Fibroblast of skin of left biceps (primary cell): ENCODE data around the gene SLC25A38.
A peak's percentile ranks its signal among the peaks of the same experiment; 100 is the strongest.

ENCODE experiments used
- DNase-seq, 2 experiments: peaks; one replicate each; pipeline ENCODE4 v3.0.0-alpha.2; 2013; ENCODE audit warnings: low read depth in 2 of 2

The SLC25A38 gene

GRCh38 chr3:39376959-39377634 is 6.1 kb upstream of the SLC25A38 start:
- DNase-seq: no peak

GRCh38 chr3:39378088-39378487 is 5.1 kb upstream of the SLC25A38 start:
- DNase-seq: no peak

DNA sequence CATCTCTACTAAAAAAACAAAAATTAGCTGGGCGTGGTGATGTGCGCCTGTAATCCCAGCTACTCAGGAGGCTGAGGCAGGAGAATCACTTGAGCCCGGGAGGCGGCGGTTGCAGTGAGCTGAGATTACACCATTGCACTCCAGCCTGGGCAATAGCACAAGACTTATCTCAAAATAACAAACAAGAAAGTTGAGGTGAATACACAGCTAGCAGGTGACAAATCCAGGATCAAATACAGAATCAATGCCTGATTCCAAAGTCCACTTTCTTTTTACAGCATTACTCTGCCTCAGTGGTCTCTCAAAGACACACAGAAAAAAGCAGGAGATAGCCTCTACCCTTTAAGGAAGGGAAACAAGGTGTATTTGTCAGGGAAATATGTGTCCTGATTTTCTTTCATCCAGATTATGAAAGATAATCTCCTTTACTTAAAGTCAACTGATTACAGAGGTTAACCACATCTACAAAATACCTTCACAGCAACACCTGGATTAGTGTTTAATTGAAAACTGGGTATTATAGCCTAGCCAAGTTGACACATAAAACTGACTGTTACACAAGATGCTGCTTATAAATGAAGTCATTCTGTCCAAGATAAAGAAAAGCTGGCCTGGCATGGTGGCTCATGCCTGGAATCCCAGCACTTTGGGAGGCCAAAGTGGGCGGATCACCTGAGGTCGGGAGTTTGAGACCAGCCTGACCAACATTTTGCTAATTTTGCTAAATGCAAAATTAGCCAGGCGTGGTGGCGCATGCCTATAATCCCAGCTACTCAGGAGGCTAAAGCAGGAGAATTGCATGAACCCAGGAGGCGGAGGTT is 4.0 kb upstream of the SLC25A38 start:
- DNase-seq: no peak

- DNase-seq: no peak
These were observed 3.4 kb upstream of the SLC25A38 start for GRCh38 chr3:39379778-39380155.

DNA sequence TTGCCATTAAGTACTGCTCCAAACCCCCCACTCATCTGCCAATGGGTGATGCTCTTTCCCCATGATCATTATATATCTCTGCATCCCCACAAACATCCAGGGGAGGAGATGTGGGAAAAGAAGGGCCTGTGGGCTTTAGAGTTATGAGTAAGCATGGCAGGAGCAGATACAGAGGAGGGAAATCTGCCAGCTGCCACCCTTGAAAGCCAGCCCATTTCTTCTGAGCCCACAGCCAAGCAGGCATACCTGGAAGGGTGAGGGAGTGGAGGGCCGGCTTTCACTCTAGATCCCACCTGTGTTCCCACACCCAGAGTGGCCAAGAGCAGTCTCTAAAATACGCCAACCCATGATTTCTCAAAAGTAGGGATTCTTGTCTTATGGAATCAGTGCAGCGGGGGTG is 1.7 kb upstream of the SLC25A38 start:
- DNase-seq: no peak

GRCh38 chr3:39383881-39384664 is 903 bp downstream of the SLC25A38 start:
- peak; percentile 62 for DNase-seq

DNA sequence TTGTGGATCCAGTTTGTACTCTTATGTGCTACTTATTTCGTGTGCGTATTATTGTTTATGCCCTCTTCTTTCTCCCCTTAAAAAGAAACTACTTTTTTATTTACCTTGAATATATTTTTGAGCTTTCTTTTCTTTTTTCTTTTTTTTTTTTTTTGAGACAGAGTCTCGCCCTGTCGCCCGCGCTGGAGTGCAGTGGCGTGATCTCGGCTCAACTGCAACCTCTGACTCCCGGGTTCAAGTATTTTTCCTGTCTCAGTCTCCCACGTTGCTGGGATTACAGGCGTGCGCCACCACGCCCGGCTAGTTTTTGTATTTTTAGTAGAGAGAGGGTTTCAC is 1.5 kb downstream of the SLC25A38 start:
- no peak for DNase-seq

- DNase-seq: no peak
These were observed 2.4 kb downstream of the SLC25A38 start for GRCh38 chr3:39385456-39386090.

DNA sequence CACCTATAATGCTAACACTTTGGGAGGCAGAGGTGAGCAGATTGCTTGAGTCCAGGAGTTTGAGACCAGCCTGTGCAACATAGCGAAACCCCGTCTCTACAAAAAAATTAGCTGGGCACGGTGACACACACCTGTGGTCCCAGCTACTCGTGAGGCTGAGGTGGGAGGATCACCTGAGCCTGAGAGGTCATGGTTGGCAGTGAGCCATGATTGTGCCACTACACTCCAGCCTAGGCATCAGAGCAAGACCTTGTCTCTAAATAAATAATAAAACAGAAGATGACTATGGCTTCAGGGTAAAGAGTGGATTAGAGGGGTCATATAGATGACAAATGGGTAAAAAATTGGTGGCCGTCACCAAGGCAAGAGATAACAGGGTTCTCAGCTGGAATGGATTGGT is 3.1 kb downstream of the SLC25A38 start:
- no peak for DNase-seq

DNA sequence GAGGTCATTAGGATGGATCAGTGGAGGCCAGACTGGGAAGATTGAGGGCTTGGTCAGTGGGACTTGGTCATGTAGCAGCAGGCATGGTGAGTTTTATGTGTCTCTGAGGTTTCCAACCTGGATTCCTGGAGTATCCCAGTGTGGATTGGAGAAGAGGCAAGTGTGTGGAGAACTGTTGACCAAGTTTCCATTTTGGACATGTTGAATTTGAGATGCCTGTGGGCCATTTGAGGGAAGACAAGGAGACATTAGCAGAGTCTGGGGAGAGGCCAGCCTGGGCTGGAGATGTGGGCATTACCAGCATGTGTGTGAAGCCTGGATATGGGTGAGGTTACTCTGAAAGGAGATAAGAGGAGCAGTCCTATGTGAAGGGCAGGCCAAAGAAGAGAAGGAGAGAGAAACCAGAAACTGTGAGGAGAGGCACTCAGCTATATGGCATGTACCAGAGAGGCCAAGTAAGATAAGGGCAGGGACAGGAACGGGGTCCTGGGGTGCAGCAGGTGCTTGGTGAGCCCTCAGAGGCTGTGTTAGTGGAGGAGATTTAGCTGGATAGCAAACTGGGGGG is 4.3 kb downstream of the SLC25A38 start:
- no peak for DNase-seq

GRCh38 chr3:39388153-39388552 is 5.0 kb downstream of the SLC25A38 start:
- no peak for DNase-seq

GRCh38 chr3:39388741-39389248 is 5.6 kb downstream of the SLC25A38 start:
- DNase-seq: no peak

DNA sequence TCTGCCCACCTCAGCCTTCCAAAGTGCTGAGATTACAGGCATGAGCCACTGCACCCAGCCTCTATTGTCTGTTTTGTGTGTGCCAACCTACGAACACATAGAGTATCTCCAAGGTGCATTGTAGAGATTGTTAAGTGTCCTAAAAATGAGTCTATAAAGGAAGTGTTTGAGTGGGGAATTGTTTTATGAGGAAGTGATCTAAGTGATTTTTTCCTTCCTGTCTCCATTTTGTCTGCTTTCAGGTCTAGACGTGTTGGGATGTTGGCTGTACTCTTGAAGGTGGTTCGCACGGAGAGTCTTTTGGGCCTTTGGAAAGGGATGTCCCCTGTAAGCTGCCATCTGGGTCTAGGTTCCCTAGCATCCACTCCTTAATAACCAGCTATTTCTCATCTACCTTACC is 7.0 kb downstream of the SLC25A38 start:
- DNase-seq: no peak

DNA sequence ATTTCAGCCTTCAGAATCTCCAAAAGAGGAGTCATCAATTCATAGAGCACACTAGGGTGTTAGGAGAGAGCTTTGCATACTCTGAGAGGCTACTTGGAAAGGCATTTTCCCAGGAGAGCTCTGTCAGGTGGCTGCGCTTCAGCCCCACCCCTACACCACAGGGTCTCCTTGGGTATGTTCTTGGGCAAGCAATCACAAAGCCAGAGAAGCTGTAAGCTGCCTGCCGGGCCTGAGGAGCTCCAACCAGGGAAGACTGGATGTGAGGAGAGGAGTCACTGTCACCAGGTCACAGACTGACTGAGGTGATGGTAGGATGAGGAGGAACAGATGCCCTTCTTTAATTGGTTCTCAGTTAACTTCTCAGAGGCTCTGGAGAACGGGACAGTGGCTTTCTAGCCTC is 13.5 kb downstream of the SLC25A38 start:
- no peak for DNase-seq

GRCh38 chr3:39398700-39399099 is 15.5 kb downstream of the SLC25A38 start:
- no peak for DNase-seq

DNA sequence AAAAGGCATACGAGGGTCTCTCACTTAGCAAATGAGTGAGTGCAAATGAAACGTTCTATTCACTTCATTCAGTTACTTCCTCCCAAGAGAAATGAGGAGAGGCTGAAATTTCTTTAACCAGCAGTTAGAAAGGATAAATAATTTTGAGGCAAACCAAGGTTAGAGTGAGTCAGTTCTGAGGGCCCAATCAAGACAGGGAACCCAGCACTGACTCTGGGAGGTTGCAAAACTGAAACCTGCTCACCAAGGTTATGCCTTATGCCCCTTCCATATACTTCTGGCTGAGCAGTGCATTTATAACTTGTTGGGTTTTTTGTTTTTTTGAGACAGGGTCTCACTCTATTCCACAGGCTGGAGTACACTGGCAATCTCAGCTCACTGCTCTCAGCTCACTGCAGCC is 18.8 kb downstream of the SLC25A38 start:
- no peak for DNase-seq

- DNase-seq: no peak
These were observed 21.9 kb downstream of the SLC25A38 start for GRCh38 chr3:39404943-39405686.

DNA sequence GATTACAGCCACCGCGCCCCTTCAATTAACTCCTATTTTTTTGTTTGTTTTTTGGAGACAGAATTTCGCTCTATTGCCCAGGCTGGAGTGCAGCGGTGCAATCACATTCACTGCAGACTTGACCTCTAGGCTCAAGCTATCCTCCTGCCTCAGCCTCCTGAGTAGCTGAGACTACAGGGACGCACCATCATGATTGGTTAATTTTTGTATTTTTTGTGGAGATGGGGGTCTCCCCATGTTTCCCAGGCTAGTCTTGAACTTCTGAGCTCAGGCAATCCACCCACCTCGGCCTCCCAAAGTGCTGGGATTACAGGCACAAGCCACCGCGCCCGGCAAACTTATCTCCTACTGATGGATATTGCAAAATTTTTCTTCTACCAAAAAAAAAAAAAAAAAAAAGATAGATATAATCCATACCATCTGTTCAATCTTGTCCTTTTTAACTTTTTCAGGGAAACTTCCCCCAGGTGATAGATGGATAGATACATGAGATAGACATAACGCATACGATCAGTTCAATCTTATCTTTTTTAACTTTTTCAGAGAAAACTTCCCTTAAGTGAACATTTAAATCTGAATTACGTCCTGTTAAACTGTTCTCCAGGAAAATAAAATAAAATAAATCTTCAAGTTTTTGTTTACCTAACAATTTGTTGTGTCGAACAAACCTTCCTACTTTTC is 22.7 kb downstream of the SLC25A38 start:
- DNase-seq: no peak

DNA sequence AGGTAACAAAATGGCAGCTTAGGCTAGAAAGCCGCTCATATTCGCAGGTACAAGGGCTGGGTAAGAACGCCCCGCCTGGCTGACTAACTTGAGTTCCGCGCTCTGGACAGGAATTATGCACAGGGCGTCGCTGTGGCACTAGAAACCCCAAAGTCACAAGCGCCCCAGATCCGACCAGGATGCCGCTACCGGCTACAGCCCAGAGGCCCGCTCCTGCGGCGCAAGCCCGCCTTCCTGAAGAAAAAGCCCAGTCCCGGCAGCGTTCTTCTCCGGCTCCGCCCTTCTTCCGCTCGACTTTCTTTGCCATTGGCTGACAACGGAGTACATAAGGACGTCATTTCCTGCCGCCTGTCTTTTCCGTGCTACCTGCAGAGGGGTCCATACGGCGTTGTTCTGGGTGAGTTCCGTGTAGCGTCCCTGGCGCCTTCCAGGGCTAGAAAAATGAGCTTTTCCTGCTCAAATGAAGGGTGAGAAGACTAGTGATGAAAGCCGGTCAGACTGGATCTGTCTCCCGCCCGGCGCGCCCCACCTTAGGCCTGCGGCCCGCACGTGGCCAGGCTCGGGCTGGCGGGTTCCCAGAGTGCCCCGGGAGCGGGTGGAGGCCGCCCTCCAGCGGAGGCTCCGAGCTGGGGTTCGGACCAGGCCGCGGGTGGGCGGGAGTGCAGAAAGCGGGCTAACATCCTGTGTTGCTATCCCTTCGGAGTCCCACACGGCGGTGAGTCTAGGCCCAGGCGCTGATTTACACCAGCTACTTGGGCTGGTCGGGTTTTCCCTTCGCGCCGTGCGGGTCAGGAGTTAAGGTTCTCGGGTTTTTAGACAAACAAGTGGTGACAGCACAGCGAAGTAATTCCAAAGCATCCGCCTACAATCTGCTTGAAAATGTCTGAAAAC is 23.4 kb downstream of the SLC25A38 start, which contains the start of gene RPSA:
Gene RPSA, plus strand, starts transcription at position 353 of the 891 bp plus-strand sequence. CDS start 934 bp downstream, outside the sequence.
- DNase-seq: peak; percentile 90 to 91
